Iris pigment epithelial cell (primary cell): ENCODE measurements around the gene CYTH4.

Source experiments
- DNase-seq: peaks from one replicate; pipeline ENCODE4 v3.0.0-alpha.2; 2011; ENCODE audit warnings: low read depth

CYTH4 gene

GRCh38 chr22:37329238-37330140 is 47.2 kb downstream of the CYTH4 start:
- DNase-seq: peak; percentile 68

DNA sequence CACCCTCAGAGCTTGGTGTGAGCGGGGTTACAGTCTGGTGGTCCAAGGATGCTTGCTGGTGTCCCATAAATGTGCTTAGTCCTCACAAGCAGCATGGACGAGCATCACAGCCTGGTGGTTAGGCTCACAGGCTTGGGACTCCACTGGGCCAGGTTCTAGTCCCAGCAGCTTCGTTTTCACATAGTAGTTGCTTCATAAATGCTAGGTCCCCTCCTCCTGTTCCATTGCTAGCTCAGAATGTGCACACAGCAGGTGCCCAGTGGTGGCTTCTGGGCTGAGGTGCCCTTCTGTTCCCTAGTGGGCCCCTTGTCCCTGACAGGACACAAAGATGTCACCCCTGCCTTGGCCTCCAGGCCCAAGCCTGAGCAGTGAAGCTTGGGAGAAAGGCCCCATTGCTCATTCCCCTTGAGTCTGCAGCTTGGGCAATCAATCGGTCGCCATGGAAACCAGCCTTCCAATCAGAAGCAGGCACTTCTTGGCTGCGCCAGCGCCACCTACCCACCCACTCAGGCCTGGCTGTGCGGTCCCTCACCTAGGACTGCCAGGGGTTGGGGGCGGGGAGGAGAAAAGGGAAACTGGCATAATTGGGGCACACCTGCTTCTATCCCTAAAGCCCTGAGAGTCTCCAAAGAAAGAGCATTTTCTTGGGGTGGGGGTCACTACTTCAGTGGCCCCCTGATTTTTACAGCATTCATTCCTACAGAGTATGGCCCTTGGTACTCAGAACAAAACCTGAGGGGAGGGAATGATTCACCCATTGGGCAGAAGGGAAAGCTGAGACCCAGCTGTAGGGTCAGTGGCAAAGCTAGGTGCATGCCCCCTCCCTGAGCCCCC is 48.1 kb downstream of the CYTH4 start:
- peak; percentile 96 for DNase-seq

DNA sequence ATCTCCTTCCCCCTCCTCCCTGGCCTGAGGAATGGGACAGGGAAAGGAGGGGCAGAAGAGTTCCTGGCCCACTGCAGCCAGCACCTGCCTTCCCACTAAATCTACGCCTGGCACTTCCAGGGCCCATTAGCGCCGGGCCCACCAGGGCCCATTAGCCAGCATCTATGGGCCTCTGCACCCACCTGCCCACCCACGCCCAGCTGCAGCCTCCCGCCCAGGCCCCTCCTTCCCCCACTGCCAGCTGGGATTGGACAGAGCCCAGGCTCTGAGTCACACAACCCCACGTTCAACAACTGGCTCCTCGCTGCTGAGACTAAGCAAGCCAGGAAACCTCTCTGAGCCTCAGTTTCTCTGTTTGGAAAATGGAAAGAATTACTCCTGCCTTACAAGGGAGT is 48.7 kb downstream of the CYTH4 start:
- DNase-seq: peak; percentile 70

DNA sequence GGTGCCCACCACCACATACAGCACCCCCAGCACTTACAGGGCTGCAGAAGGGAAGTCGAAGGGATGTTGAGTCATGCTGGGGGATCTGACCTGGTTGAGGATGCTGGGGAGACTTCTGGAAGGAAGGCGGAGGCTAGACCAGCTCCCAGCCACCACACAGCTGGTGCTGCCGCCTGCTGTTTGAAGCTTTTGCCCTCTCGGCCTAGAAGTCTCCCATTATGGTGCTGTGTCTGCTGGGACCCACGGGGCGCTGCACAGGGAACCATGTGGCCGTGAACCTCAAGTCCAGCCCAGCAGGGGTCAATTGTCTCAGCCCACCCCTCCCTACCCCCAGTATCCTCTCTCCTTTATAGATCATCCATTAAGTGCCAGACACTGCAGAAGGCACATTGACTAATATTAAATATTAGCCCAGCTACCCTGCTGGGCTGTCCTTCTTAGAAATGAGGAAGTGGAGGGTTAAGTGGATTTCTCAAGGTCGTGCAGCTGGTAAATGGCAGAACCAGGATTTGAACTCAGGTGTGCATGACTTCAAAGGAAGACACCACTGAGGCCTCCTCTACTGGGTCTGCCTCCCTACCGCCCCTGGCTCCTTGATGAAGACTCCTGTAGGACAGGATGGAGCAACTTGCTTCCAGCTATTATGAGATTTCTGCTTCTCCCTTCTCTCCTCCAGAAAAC is 49.7 kb downstream of the CYTH4 start:
- DNase-seq: no peak

DNA sequence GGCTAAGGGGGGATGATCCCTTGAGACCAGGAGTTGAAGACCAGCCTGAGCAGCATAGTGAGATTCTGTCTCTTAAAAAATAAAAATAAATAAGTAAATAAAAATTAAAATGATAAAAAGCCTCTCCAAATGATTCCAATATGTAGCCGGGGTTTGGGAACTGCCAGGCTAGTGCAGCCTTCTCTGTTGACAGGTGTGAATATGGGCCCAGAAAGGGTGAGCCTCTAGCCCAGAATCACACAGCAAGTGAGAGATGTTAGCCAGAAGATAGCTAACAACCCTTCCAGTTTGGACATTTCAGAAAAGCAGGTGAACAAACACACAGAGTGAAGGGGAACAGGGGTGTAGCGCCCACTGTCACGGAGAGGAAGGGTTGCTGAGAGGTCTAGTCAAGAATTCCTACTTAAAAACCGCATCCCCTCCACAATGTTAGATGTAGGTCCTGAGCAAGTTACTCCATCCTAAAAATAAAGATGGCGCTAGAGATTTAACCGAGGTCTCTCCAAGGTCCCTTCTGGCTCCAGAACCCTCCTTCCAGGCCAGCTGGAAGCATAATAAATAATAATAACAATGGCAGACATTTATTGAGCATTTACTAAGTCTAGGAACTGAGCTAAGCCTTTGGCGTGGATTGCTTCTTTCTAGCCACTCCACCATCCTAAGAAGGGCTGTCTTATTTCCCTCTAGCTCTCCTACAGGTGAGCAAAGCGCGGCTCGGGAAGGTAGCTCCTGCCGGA is 51.6 kb downstream of the CYTH4 start:
- DNase-seq: no peak

GRCh38 chr22:37334461-37334858 is 52.2 kb downstream of the CYTH4 start:
- no peak for DNase-seq

DNA sequence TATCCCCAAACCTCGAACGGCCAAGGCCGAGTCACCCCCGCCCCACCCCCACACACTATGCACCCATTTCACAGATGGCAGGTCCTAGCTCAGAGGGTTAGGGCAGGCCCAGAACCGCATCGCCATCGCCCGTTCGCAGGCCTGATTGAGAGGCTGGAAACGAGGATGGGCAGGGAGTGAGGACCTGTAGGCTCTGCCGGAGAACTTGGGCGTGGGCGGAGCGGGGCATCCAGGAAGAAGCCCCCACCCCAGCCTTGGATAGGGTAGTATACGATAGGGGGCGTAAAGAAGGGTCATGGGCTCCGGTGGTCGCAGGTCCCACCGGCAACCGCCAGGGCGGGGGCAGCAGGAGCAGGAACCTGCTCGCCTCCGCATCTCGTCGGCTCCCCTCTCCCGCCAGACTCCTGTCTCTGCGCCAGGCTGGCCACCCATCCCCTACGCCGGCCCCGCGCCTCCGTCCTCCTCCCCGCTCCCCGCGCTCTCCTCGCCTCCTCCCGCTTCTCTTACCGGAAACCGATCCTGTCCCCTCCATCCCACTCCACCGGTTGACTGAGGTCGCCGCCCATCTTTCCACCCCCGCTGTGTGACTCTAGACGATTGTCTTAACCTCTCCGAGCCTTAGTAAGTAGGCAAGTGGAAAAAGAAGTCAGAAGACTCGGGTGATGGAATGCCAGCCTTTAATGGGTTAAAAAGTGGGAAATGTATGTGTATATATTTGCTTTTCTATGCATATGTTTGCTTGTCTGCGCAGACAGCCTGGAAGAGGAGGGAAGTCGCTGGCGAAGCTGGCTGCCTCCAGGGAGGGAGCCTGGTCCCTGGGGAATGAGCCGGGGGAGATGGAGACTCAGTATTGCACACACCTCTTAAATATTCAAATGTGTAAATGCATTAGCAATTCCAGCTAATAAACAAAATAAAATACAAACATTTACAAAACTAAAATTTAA is 52.8 kb downstream of the CYTH4 start:
- no peak for DNase-seq

GRCh38 chr22:37335806-37336199 is 53.5 kb downstream of the CYTH4 start:
- DNase-seq: no peak

GRCh38 chr22:37336579-37336978 is 54.3 kb downstream of the CYTH4 start:
- no peak for DNase-seq

GRCh38 chr22:37337204-37337943 is 55.1 kb downstream of the CYTH4 start:
- no peak for DNase-seq

DNA sequence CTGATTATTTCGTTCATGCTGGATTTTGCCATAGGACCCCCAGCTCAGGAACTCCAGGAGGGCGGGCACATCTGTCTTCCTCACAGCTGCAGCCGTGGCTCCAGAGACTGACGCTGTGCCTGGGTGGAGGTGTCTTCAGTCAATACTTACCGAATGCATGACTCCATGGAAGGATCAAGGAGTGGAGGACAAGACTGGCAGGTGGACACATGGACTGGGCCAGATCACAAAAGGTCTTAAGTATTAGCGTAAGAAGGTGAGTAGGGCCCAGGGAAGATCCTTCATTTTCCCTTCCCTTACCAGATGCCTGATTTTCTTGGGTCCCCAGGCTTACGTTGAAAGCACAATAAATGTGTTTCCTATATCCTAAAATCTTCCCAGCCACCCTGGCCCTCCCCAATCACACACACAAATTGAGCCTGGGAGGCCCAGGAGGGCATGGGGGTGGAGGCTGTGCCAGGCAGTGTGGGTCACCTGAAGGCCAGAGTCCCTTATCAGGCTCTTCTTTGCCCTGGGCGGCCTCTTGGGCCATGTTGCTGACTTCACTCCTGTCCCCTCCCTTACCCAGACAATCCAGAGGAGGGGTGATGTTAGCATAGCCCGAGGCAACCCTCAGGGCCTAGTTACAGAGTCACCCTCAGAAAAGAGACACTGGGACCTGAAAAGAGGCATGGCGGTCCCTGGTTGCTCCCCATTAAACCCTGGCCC is 56.4 kb downstream of the CYTH4 start:
- no peak for DNase-seq

GRCh38 chr22:37340331-37341262 is 58.3 kb downstream of the CYTH4 start:
- no peak for DNase-seq

GRCh38 chr22:37342065-37342464 is 59.8 kb downstream of the CYTH4 start:
- DNase-seq: no peak

DNA sequence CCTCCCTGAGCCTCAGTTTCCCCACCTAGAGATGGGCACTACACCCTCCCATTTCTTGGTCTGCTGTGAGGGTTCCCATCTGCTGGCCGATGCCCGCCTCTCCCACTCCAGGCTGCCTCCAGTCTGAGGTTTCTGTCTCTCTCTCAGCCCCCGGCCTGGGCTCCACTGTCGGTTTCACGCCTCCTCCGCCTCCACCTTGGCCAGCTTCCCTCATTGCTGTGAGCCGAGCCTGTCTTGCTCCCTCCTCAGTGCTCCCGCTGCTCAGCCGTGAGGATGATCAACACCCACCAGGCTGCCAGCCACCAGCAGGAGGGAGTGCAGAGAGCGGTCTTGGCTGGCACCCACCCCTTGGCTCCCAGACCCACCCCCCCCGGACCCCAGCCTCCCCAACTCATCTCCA is 61.0 kb downstream of the CYTH4 start:
- no peak for DNase-seq

DNA sequence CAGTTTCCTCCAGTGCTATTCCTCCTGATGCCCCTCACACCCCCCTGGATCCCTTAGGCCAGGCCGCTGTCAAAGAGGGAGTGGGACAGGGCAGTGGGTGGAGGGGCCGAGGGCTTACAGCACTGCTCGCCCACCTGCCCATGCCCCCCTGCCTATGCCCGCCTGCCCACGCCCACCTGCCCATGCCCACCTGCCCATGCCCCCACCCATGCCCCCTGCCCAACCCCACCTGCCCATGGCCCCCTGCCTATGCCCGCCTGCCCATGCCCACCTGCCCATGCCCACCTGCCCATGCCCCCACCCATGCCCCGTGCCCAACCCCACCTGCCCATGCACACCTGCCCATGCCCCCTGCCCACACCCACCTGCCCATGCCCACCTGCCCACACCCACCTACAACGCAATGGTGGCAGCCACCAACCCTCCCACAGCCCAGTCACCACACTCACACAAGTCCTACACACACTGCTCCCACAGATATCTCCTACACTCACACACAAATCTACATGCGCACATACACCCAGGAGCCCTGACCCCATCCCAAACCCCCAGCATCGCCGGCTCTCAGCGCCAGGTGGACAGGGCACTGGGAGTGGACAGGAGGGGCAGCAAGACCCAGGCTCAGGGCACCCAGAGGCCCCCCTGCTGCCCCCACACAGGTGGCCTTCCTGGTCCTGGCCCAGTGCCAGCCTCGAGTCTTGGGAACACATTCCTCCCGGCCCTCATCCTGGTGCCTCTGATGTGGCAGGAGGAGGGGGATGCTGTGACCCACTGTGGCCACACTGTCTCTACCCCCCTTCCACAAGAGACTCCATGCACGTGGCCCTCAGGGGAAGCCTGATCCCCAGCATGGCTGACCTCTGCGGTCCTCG is 61.8 kb downstream of the CYTH4 start:
- DNase-seq: no peak

GRCh38 chr22:37344735-37345449 is 62.6 kb downstream of the CYTH4 start:
- no peak for DNase-seq
